ENCODE measurements around the gene MAN2B2. TPM values are rescaled to one million over a fixed set of nuclear protein-coding genes. Genes with fewer than 3 reads are reported as not detected.

The MAN2B2 gene
- polyA plus RNA-seq, 1 experiment, result 22.8 TPM

DNA sequence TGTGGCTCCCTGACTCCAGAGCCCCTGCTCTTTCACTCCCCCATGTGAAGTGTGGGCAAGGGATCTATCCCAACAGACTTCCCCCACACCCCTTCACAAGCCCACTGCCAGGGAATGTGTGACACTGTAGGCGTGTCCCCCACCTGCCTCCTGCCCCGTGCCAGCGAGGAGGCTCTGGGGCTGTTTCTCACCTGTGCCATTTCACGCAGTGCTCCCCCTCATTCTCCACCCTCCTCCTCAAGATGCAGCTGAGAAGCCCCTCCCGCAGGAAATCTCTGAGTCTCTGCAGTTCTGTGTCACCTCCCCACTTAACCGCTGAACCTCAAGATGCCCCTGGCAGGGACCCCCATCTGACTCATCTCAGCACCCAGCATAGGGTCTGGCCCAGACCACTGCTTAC is 5.4 kb downstream of the MAN2B2 start:
- H3K27ac ChIP-seq (ENCODE audit: low read depth, low read length), result no peak overlapping the region
- POLR2A ChIA-PET, result no interaction called here
- CTCF ChIA-PET, result no interaction called here
- H3K27me3 ChIP-seq (ENCODE audit: control insufficient read depth, insufficient read depth, low read length), result no peaks in the 10 kb centered on the region
- H3K9me3 ChIP-seq (ENCODE audit: control insufficient read depth, insufficient read depth, low read length), result peaks cover 3% of the 10 kb centered on the region
- DNase-seq (ENCODE audit: low read depth, low spot score), result no peak
- no peak overlapping the region for H3K4me3 ChIP-seq (ENCODE audit: low read depth, low read length)
- TF ChIP-seq, protein P1, sequence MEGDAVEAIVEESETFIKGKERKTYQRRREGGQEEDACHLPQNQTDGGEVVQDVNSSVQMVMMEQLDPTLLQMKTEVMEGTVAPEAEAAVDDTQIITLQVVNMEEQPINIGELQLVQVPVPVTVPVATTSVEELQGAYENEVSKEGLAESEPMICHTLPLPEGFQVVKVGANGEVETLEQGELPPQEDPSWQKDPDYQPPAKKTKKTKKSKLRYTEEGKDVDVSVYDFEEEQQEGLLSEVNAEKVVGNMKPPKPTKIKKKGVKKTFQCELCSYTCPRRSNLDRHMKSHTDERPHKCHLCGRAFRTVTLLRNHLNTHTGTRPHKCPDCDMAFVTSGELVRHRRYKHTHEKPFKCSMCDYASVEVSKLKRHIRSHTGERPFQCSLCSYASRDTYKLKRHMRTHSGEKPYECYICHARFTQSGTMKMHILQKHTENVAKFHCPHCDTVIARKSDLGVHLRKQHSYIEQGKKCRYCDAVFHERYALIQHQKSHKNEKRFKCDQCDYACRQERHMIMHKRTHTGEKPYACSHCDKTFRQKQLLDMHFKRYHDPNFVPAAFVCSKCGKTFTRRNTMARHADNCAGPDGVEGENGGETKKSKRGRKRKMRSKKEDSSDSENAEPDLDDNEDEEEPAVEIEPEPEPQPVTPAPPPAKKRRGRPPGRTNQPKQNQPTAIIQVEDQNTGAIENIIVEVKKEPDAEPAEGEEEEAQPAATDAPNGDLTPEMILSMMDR (IDR thresholded peaks at IDR 0.05; ENCODE audit: low read depth, low read length), result no peak

DNA sequence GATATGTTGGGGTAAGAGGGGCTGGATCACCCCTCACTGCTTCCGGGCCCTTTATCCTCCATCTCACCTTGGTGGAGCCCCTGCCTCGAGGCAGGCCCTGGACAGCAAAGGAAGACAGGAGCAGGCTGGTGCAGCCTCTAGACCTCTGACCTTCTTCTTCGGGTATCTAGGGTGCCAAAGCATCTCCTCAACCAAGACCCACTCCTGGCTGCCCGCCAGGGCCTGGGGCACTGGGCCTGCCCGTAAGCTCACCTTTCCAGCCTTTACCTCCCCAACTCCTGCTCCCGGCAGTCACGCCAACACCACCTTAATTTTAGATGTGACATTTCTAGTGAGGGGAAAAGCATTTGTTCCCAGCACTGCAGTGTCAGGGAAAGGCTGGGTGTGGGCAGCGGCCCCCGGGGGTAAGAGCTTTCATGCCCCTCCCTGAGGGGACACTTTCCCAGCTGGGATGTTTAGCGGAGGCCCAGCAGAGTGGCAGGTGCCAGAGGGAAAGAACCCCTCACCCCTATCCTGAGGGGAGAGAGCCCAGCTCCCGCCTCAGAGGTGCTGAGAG is 6.7 kb downstream of the MAN2B2 start:
- CTCF ChIA-PET, result no interaction called here

DNA sequence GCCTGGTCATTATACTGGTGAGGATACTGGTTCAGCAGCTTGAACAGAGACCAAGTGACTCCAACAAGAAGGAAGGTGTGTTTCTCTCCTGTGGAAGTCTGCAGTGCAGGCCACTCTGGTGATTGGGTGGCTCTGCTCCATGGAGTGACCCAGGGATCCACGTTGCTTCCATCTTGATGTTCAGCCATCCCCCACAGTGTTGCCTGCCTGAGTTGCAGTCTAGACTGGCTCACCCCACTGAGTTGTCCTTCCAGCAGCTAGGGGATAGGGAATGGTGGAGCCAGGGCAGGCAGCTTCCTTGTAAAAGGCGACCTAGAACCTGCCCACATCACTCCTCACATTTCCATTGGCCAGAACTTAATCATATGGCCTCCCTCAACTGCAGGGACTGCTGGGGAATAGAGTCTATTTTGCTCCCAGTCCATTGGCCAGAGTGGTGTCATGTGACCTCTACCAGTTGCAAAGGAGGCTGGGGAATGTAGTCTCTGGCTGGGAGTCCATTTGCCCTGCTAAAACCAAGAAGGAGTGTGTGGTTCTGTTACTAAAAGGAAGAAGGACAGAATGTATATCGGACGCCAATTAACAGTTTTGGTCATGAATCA is 8.0 kb downstream of the MAN2B2 start:
- POLR2A ChIA-PET, result no interaction called here
- no peak for DNase-seq (ENCODE audit: low read depth, low spot score)
- CTCF ChIA-PET, result no interaction called here
- TF ChIP-seq, protein P1 (IDR thresholded peaks at IDR 0.05; ENCODE audit: low read depth, low read length), result no peak
- Histone ChIP-seq H3K27ac (ENCODE audit: low read depth, low read length) (no peak overlapping the region), H3K4me3 (ENCODE audit: low read depth, low read length) (no peak overlapping the region), H3K9me3 (ENCODE audit: control insufficient read depth, insufficient read depth, low read length) (peaks cover 7% of the 10 kb centered on the region), H3K27me3 (ENCODE audit: control insufficient read depth, insufficient read depth, low read length) (no peaks in the 10 kb centered on the region)

More for the DNA sequence above, 6.7 kb downstream of the MAN2B2 start:
- DNase-seq (ENCODE audit: low read depth, low spot score), result no peak
- TF ChIP-seq, protein P1 (IDR thresholded peaks at IDR 0.05; ENCODE audit: low read depth, low read length), result no peak
- no peak overlapping the region for H3K4me3 ChIP-seq (ENCODE audit: low read depth, low read length)
- H3K27ac ChIP-seq (ENCODE audit: low read depth, low read length), result no peak overlapping the region
- POLR2A ChIA-PET, result no interaction called here
- peaks cover 7% of the 10 kb centered on the region for H3K9me3 ChIP-seq (ENCODE audit: control insufficient read depth, insufficient read depth, low read length)
- H3K27me3 ChIP-seq (ENCODE audit: control insufficient read depth, insufficient read depth, low read length), result no peaks in the 10 kb centered on the region

DNA sequence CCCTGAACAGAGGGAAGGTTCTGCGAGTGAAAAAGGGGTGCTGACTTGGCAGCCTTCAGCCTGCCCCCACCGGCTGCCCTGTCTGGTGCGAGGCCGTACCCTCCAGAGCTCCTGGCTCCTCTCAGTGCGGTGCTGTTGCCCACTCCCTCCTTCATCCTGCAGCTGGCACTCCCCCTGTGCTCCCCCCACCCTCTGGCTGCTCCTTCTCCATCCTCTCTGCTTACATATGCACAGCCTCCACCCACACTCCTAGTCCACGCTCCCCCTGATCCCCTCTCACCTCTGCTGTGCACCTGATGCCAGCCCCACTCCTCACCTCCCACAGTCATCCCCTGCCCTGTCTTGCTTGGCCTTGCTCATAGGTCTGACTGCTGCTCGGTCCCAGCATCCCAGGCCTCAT is 9.9 kb downstream of the MAN2B2 start:
- peaks cover 7% of the 10 kb centered on the region for H3K9me3 ChIP-seq (ENCODE audit: control insufficient read depth, insufficient read depth, low read length)
- POLR2A ChIA-PET, result no interaction called here
- H3K4me3 ChIP-seq (ENCODE audit: low read depth, low read length), result no peak overlapping the region
- no peaks in the 10 kb centered on the region for H3K27me3 ChIP-seq (ENCODE audit: control insufficient read depth, insufficient read depth, low read length)
- CTCF ChIA-PET, result no interaction called here
- TF ChIP-seq, protein P1 (IDR thresholded peaks at IDR 0.05; ENCODE audit: low read depth, low read length), result no peak
- no peak for DNase-seq (ENCODE audit: low read depth, low spot score)
- H3K27ac ChIP-seq (ENCODE audit: low read depth, low read length), result no peak overlapping the region

DNA sequence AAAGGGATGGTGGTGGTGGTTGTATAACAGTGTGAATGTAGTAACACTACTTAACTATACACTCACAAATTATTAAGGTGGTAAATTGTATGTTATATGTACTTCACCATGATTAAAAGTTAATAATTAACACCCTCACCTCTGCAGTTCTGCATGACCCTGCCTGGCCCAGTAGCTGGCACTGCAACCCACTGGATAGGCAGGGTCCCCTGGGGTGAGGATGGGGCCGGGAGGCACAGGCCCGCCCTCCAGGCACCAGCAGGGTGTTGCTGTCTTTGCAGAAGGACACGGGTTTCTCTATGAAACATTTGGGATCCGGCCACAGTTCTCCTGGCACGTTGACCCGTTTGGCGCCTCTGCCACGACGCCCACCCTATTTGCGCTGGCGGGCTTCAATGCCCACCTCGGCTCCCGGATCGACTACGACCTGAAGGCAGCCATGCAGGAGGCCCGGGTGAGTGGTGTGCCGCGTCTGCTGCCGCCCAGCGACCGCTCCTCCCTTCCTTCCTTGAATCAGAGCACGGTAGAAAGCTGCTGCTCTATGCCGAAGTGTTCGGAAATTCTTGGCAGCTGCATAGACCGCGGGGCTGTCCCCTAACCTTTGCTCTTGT is 11.8 kb downstream of the MAN2B2 start:
- DNase-seq (ENCODE audit: low read depth, low spot score), result no peak
- H3K9me3 ChIP-seq (ENCODE audit: control insufficient read depth, insufficient read depth, low read length), result peaks cover 7% of the 10 kb centered on the region
- H3K27me3 ChIP-seq (ENCODE audit: control insufficient read depth, insufficient read depth, low read length), result no peaks in the 10 kb centered on the region
- TF ChIP-seq, protein P1 (IDR thresholded peaks at IDR 0.05; ENCODE audit: low read depth, low read length), result no peak
- ChIA-PET POLR2A (no interaction called here), CTCF (no interaction called here)
- H3K27ac ChIP-seq (ENCODE audit: low read depth, low read length), result no peak overlapping the region
- no peak overlapping the region for H3K4me3 ChIP-seq (ENCODE audit: low read depth, low read length)
